ENCODE data around the gene KCNH5.

The KCNH5 gene

GRCh38 chr14:62722406-62722805, 322.9 kb downstream of the KCNH5 start:
- ChIA-PET CTCF (no interaction called here), POLR2A (ENCODE audit: low non-redundant PET) (no interaction called here)
- H3K27ac ChIP-seq = no peak overlapping the region
- peak; percentile 8 for DNase-seq (ENCODE audit: low spot score)
- TF ChIP-seq, protein P1, sequence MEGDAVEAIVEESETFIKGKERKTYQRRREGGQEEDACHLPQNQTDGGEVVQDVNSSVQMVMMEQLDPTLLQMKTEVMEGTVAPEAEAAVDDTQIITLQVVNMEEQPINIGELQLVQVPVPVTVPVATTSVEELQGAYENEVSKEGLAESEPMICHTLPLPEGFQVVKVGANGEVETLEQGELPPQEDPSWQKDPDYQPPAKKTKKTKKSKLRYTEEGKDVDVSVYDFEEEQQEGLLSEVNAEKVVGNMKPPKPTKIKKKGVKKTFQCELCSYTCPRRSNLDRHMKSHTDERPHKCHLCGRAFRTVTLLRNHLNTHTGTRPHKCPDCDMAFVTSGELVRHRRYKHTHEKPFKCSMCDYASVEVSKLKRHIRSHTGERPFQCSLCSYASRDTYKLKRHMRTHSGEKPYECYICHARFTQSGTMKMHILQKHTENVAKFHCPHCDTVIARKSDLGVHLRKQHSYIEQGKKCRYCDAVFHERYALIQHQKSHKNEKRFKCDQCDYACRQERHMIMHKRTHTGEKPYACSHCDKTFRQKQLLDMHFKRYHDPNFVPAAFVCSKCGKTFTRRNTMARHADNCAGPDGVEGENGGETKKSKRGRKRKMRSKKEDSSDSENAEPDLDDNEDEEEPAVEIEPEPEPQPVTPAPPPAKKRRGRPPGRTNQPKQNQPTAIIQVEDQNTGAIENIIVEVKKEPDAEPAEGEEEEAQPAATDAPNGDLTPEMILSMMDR (conservative IDR thresholded peaks at IDR 0.05; ENCODE audit: low read depth) = no peak

DNA sequence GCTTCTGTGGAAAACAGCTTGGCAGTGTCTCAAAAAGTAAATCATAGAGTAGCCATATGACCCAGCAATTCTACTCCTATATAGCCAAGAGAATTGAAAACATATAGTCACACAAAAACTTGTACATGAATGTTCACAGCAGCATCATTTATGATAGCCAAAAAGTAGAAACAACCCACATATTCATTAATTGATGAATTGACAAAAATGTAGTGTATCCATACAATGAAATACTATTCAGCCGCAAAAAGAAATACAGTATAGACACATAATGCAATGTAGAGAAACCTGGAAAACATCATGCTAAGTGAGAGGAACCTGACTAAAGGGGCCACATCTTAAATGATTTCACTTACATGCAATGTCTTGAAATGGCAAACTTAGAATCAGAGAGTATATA, 326.6 kb downstream of the KCNH5 start:
- ChIA-PET CTCF (interaction anchor here (0.6 kb wide), 1 partner anchor 11 kb away, joined by 4 read pairs; no protein-coding TSS in a partner anchor), POLR2A (ENCODE audit: low non-redundant PET) (no interaction called here)
- no peak for DNase-seq (ENCODE audit: low spot score)
- H3K27ac ChIP-seq = no peak overlapping the region
- TF ChIP-seq, protein P1 (conservative IDR thresholded peaks at IDR 0.05; ENCODE audit: low read depth) = no peak

DNA sequence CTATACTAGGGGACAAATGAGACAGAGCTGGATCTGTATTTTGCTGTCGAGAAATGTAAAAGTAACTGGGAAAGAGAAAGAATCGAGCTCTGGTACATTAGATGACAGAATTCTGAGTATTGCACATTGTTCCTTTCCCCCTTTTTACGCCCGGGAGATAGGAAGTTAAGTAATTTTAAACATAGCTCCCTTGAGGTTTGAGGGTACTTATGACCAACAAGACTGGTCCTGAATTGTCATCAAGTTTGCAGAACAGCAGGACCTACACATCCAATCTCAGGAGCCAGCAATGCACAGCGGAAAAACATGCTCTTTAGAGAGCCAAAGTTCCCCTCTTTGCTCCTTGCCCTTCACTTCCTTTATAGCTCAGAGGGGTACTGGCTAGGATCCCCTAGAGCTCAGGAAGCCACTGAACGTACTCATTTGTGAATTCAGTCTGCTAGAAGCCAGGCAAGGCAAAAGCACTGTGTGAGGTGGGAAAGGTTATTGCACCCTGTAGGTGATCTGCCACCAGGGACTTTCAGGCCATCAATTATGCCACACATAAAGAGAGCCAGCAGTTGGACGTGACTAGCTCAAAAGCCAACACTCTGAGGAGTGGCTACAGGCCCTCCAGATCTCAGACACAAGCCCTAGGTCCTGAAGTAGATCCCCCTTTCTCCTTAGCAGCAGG, 333.8 kb downstream of the KCNH5 start:
- POLR2A ChIA-PET (ENCODE audit: low non-redundant PET) = interaction anchor here (0.6 kb wide), 1 partner anchor 444 kb away, joined by 6 read pairs; no protein-coding TSS in a partner anchor
- H3K27ac ChIP-seq = no peak overlapping the region
- CTCF ChIA-PET = interaction anchor here (0.6 to 1.0 kb wide), 2 partner anchors 15 to 74 kb away, joined by 4 to 5 read pairs; no protein-coding TSS in a partner anchor
- no peak for DNase-seq (ENCODE audit: low spot score)
- TF ChIP-seq, protein P1 (conservative IDR thresholded peaks at IDR 0.05; ENCODE audit: low read depth) = no peak

DNA sequence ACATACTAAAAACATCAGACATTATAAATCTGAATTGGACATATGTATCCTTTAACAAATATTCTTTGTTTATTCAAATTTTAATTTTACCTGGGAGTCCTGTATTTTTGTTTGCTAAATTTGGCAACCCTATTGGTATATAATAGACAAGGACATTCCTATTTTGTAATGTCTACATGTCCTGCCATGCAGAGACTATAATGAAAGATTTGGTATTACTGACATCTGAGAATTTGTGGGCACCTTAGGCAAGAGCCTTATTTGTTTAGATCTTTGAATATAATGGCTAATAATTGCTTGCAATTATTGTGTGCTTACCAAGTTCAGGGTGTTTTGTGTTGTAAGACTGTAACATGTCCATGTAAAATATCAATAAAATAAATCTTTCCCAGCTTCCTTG, 334.4 kb downstream of the KCNH5 start:
- H3K27ac ChIP-seq = no peak overlapping the region
- CTCF ChIA-PET = interaction anchor here (0.6 kb wide), 1 partner anchor 74 kb away, joined by 5 read pairs; no protein-coding TSS in a partner anchor
- no peak for DNase-seq (ENCODE audit: low spot score)
- TF ChIP-seq, protein P1 (conservative IDR thresholded peaks at IDR 0.05; ENCODE audit: low read depth) = no peak
- POLR2A ChIA-PET (ENCODE audit: low non-redundant PET) = interaction anchor here (0.6 kb wide), 1 partner anchor 444 kb away, joined by 6 read pairs; no protein-coding TSS in a partner anchor

DNA sequence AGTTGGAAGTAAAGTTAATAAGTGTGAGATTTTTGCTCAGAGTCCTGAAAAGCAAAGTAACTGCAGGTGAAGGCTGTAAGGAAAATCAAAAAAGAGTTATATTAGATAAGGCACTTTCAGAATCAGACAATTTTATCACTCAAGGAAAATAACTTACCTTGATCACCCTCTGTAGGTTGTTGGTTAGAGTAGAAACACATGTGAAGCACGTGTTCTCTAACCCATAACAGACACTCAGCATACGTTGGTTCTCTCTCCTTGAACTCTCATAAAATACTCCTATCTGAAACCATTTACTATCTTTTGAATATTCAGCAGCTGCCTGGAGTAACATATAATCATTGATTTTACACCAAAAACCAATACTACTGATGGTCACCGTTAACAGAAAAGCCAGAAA, 335.5 kb downstream of the KCNH5 start:
- TF ChIP-seq, protein P1 (conservative IDR thresholded peaks at IDR 0.05; ENCODE audit: low read depth) = no peak
- no peak for DNase-seq (ENCODE audit: low spot score)
- CTCF ChIA-PET = no interaction called here
- H3K27ac ChIP-seq = no peak overlapping the region
- POLR2A ChIA-PET (ENCODE audit: low non-redundant PET) = no interaction called here

GRCh38 chr14:62706217-62706616, 339.0 kb downstream of the KCNH5 start:
- CTCF ChIA-PET = no interaction called here

More at GRCh38 chr14:62706217-62706616, 339.0 kb downstream of the KCNH5 start:
- TF ChIP-seq, protein P1 (conservative IDR thresholded peaks at IDR 0.05; ENCODE audit: low read depth) = no peak
- POLR2A ChIA-PET (ENCODE audit: low non-redundant PET) = no interaction called here
- DNase-seq (ENCODE audit: low spot score) = no peak
- H3K27ac ChIP-seq = no peak overlapping the region
